Measurements from ENCODE around the gene VSTM5.

The VSTM5 gene

GRCh38 chr11:93842461-93842860 lies 8.0 kb downstream of the VSTM5 start:
- no peak for TF ChIP-seq CTCF (IDR thresholded peaks at IDR 0.05)
- DNase-seq (ENCODE audit: low spot score) = no peak
- H3K27ac ChIP-seq = no peak overlapping the region
- no peak overlapping the region for H3K4me3 ChIP-seq

GRCh38 chr11:93842034-93842433 lies 8.4 kb downstream of the VSTM5 start:
- DNase-seq (ENCODE audit: low spot score) = no peak
- Histone ChIP-seq H3K4me3 (no peak overlapping the region), H3K27ac (no peak overlapping the region)
- no peak for TF ChIP-seq CTCF (IDR thresholded peaks at IDR 0.05)

- no peak for TF ChIP-seq CTCF (IDR thresholded peaks at IDR 0.05)
- DNase-seq (ENCODE audit: low spot score) = no peak
- Histone ChIP-seq H3K4me3 (no peak overlapping the region), H3K27ac (no peak overlapping the region)
These were observed 9.0 kb downstream of the VSTM5 start for GRCh38 chr11:93841446-93841845.

- no peak for DNase-seq (ENCODE audit: low spot score)
- no peak for TF ChIP-seq CTCF (IDR thresholded peaks at IDR 0.05)
- Histone ChIP-seq H3K27ac (no peak overlapping the region), H3K4me3 (no peak overlapping the region)
These were observed 9.4 kb downstream of the VSTM5 start for GRCh38 chr11:93840981-93841380.

GRCh38 chr11:93840180-93840579 lies 10.2 kb downstream of the VSTM5 start:
- TF ChIP-seq CTCF (IDR thresholded peaks at IDR 0.05) = no peak
- Histone ChIP-seq H3K27ac (no peak overlapping the region), H3K4me3 (no peak overlapping the region)
- DNase-seq (ENCODE audit: low spot score) = no peak

- Histone ChIP-seq H3K4me3 (no peak overlapping the region), H3K27ac (no peak overlapping the region)
- no peak for DNase-seq (ENCODE audit: low spot score)
- no peak for TF ChIP-seq CTCF (IDR thresholded peaks at IDR 0.05)
These were observed 11.5 kb downstream of the VSTM5 start for GRCh38 chr11:93838967-93839366.

- H3K4me3 ChIP-seq = no peak overlapping the region
- no peak for TF ChIP-seq CTCF (IDR thresholded peaks at IDR 0.05)
- no peak for DNase-seq (ENCODE audit: low spot score)
- no peak overlapping the region for H3K27ac ChIP-seq
These were observed 17.6 kb downstream of the VSTM5 start for GRCh38 chr11:93832780-93833179.
